ENCODE data around the gene CDC42SE1.
A peak's percentile ranks its signal among the peaks of the same experiment; 100 is the strongest.
"Not testable (repeated sequence)": the region's sequence is repeated elsewhere in the genome, so short reads cannot be mapped to it uniquely, and the experiment has no call there.

The CDC42SE1 gene, protein sequence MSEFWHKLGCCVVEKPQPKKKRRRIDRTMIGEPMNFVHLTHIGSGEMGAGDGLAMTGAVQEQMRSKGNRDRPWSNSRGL

DNA sequence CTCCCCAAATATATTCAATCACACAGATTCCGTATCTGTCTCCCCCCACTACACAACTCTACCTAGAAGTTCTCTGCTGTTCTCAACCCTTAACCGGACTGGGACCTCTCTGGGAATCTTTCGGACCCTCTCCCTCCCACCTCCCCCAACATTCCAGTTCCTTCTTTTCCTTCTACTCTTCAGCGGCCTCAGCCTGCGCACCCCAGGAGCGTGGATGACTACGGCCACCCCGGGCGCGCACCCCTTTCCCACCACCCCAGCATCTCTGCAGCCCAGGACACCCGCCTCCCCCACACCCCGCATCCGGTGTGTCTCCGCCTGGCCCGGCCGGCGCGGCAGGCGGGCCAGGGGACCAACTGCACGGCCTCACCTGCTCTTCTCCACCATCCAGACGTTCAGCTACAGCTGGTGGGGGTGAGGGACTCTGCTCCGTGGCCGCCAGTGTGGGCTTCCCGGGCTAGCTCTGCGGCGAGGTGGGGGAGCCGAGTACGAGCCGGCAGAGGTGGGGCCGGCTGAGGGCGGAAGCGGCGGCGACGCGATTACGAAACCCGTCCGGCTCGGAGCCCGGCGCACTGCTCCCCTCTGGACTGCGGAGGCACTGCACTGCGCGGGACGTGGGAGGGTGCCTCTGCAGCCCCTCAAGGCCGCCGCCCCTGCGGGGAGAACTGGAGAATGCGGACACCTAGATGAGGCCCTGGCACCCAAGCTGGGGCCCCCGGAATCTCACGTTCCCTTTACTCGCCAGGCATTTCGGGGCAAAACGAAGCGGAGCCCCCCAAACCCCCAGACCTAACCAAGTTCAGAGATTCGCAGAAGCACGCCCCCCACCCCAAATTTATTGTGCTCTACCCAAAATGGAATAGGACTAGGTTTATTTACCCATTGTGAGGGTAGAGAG is at the start of gene CDC42SE1:
TSS of gene CDC42SE1 (minus strand) at position 514 of the 898 bp plus-strand sequence. CDS start 3,892 bp downstream, outside the sequence.
- DNase-seq (ENCODE audit: insufficient read length, low spot score) = peak; percentile 96
- TF ChIP-seq, protein P1, sequence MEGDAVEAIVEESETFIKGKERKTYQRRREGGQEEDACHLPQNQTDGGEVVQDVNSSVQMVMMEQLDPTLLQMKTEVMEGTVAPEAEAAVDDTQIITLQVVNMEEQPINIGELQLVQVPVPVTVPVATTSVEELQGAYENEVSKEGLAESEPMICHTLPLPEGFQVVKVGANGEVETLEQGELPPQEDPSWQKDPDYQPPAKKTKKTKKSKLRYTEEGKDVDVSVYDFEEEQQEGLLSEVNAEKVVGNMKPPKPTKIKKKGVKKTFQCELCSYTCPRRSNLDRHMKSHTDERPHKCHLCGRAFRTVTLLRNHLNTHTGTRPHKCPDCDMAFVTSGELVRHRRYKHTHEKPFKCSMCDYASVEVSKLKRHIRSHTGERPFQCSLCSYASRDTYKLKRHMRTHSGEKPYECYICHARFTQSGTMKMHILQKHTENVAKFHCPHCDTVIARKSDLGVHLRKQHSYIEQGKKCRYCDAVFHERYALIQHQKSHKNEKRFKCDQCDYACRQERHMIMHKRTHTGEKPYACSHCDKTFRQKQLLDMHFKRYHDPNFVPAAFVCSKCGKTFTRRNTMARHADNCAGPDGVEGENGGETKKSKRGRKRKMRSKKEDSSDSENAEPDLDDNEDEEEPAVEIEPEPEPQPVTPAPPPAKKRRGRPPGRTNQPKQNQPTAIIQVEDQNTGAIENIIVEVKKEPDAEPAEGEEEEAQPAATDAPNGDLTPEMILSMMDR (IDR thresholded peaks at IDR 0.05; ENCODE audit: insufficient read depth, missing control alignments) = peak; percentile 71
- no peak for FAIRE-seq

DNA sequence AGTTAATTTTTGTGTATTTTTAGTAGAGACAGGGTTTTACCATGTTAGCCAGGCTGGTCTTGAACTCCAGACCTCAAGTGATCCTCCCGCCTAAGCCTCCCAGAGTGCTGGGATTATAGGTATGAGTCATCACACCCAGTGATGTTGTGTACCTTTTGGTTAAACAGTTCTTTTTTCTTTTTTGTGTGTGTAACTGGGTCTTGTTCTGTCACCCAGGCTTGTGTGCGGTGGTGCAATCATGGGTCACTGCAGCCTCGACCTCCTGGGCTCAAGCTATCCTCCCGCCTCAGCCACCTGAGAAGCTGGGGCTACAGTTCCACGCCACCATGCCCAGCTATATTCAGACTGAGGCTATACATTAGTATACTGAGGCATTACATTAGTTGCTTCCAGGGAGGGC is 48.9 kb upstream of the CDC42SE1 start:
- TF ChIP-seq, protein P1 (IDR thresholded peaks at IDR 0.05; ENCODE audit: insufficient read depth, missing control alignments) = no peak
- FAIRE-seq (no peak), DNase-seq (ENCODE audit: insufficient read length, low spot score) (no peak)

DNA sequence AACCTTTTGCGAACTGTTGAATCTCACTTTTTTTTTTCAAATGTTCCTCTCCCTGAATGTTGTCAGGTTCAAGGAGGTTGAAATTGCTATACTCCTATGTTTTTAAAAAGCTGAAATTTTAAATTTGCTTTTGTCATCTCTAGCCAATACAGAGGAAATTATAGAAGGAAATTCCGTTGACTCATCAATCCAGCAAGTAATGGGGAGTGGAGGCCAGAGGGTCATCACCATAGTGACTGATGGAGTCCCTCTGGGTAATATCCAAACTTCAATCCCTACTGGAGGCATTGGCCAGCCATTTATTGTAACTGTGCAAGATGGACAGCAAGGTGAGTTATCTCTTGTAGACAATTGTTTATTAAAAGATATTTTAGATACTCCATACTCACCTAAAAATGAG is 47.5 kb upstream of the CDC42SE1 start:
- no peak for DNase-seq (ENCODE audit: insufficient read length, low spot score)
- no peak for FAIRE-seq
- TF ChIP-seq, protein P1 (IDR thresholded peaks at IDR 0.05; ENCODE audit: insufficient read depth, missing control alignments) = no peak

DNA sequence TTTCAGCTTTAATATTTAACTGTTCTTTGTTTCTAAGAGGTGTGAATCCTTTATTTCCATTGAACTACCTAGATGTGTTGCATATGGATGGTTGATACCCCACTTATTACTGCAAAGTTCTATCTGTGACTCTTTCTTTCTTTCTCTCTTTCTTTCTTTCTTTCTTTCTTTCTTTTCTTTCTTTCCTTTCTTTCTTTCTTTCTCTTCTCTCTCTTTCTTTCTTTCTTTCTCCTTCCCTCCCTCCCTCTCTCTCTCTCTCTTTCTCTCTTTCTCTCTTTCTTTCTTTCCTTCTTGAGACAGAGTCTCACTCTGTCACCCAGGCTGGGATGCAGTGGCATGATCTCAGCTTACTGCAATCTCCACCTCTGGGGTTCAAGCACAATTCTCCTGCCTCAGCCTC is 45.2 kb upstream of the CDC42SE1 start:
- no peak for DNase-seq (ENCODE audit: insufficient read length, low spot score)
- no peak for FAIRE-seq
- TF ChIP-seq, protein P1 (IDR thresholded peaks at IDR 0.05; ENCODE audit: insufficient read depth, missing control alignments) = no peak

DNA sequence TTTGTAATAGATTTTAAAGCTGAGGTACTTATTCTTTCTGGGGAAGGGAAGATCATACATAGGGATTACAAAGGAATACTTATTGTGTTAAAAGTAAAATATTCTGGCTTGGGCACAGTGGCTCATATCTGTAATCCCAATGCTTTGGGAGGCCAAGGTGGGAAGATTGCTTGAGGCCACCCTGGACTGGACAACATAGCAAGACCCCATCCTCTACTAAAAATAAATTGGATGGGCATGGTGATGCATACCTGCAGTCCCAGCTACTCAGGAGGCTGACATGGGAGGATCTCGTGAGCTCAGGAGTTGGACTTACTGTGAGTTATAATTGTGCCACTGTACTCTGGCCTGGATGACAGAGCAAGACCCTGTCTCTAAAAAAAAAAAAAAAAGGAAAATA is 38.7 kb upstream of the CDC42SE1 start:
- DNase-seq (ENCODE audit: insufficient read length, low spot score) (no peak), FAIRE-seq (no peak)
- TF ChIP-seq, protein P1 (IDR thresholded peaks at IDR 0.05; ENCODE audit: insufficient read depth, missing control alignments) = no peak

DNA sequence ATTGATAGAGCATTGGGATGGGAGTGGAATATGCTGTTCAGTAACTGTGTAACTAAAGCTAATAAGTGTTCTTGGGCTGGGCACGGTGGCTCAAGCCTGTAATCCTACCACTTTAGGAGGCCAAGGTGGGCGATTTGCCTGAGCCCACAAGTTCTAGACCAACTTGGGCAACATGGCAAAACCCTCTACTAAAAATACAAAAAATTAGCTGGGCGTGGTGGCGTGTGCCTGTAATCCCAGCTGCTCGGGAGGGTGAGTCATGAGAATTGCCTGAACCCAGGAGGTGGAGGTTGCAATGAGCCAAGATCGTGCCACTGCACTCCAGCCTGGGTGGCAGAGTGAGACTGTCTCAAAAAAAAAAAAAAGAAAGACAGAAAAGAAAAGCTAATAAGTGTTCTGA is 38.0 kb upstream of the CDC42SE1 start:
- not testable (repeated sequence) for DNase-seq (ENCODE audit: insufficient read length, low spot score); FAIRE-seq

DNA sequence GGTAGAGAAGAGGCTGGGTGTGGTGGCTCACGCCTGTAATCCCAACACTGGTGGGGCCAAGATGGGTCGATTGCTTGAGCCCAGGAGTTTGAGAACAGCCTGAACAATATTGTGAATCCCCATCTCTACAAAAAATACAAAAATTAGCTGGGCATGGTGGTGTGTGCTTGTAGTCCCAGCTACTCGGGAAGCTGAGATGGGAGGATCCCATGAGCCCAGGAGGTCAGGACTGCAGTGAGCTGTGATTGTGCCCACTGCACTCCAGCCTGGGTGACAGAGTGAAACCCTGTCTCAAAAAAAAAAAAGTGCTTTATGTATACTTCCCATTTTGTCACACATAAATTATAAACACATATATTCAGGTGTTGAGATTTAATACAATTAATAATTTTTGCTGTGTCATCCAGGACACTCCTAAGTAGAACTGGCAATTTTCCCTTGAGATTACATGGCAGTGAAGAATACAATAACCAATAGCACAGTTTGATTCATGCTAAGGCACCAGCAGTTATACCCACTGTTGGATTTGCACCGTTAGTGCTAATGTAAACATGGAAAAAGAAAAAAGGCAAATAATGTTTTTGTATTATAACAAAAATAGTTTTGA is 26.6 kb upstream of the CDC42SE1 start:
- TF ChIP-seq, protein P1 (IDR thresholded peaks at IDR 0.05; ENCODE audit: insufficient read depth, missing control alignments) = no peak
- no peak for DNase-seq (ENCODE audit: insufficient read length, low spot score)
- FAIRE-seq = no peak

Measured in D721Med (cell line).